Lower leg skin (tissue), 4 donors: ENCODE measurements around the gene SATB1. TPM values are rescaled to one million over a fixed set of nuclear protein-coding genes. Genes with fewer than 3 reads are reported as not detected.

Experiments
- DNase-seq, 2 donors: peaks; one replicate each; pipeline ENCODE4 v3.0.0-alpha.2; 2019; ENCODE audit warnings: low spot score in 2 of 2
- H3K4me3 ChIP-seq: fragments of 200-600 bp; sonication (generic); 2 replicates; pipeline ENCODE4 v1.5.1; 2017; ENCODE audit warnings: mild to moderate bottlenecking, low read depth; ENCODE audit not compliant: poor library complexity, severe bottlenecking
- CTCF ChIP-seq, 3 donors: fragments of 450-650 bp; IDR thresholded peaks; one replicate each; pipeline ENCODE4 v1.5.1; 2016; ENCODE audit warnings: antibody characterized with exemption in 3 of 3, mild to moderate bottlenecking in 3 of 3, moderate library complexity in 2 of 3
- POLR2A ChIP-seq, 2 donors: fragments of 450-650 bp; IDR thresholded peaks; one replicate each; pipeline ENCODE4 v1.6.1; 2016 to 2017; ENCODE audit warnings: antibody characterized with exemption in 2 of 2, mild to moderate bottlenecking in 1 of 2, moderate library complexity in 1 of 2
- WGBS, 2 donors: methylation state at CpG; one replicate each; pipeline ENCODE4 v1.1.5; 2018; 5-methylcytosine and 5-hydroxymethylcytosine counted together
- intact Hi-C: fragments of 100-400 bp; cut with DNase I; formaldehyde crosslinking; loops from one replicate; pipeline ENCODE4 v1.15.0; 2023; ENCODE audit warnings: low total_unique reads
- total RNA-seq, 4 donors: library from RNA; depleted of rRNA; stranded (reverse); fragments of >200 nt; gene quantifications; one replicate each; pipeline ENCODE4 v1.1.0, GENCODE V29; 2016

Gene SATB1
- total RNA-seq, 4 donors from 2014 or later, result 16.9 to 33.8 (median 25.7) TPM

- intact Hi-C loops, result no loop called here
- no peak overlapping the region for H3K4me3 ChIP-seq
- no peak for DNase-seq
- no peak for TF ChIP-seq POLR2A (IDR thresholded peaks at IDR 0.05)
- no peak for TF ChIP-seq CTCF (IDR thresholded peaks at IDR 0.05)
- 91 to 98% methylated on average over 2 of the region's 2 CpGs for WGBS, 2 donors
Measured at GRCh38 chr3:18436213-18436612, 11.1 kb upstream of the SATB1 start.

GRCh38 chr3:18434711-18435110, 9.6 kb upstream of the SATB1 start:
- intact Hi-C loops, result no loop called here
- TF ChIP-seq CTCF (IDR thresholded peaks at IDR 0.05) (no peak), POLR2A (IDR thresholded peaks at IDR 0.05) (no peak)
- H3K4me3 ChIP-seq, result no peak overlapping the region
- 81 to 83% methylated on average over 6 of the region's 6 CpGs for WGBS, 2 donors
- DNase-seq, result no peak

- WGBS, 2 donors, result 88 to 90% methylated on average over 1 of the region's 1 CpG
- TF ChIP-seq POLR2A (IDR thresholded peaks at IDR 0.05) (no peak), CTCF (IDR thresholded peaks at IDR 0.05) (no peak)
- no peak overlapping the region for H3K4me3 ChIP-seq
- DNase-seq, result no peak
- intact Hi-C loops, result no loop called here
Measured at GRCh38 chr3:18432752-18433151, 7.6 kb upstream of the SATB1 start.

- 82 to 84% methylated on average over 3 of the region's 3 CpGs for WGBS, 2 donors
- no peak for TF ChIP-seq CTCF (IDR thresholded peaks at IDR 0.05)
- TF ChIP-seq POLR2A (IDR thresholded peaks at IDR 0.05), result no peak
- intact Hi-C loops, result no loop called here
- no peak for DNase-seq
- H3K4me3 ChIP-seq, result no peak overlapping the region
Measured at GRCh38 chr3:18431266-18431665, 6.1 kb upstream of the SATB1 start.

GRCh38 chr3:18428991-18429745, 4.0 kb upstream of the SATB1 start:
- intact Hi-C loops, result no loop called here
- no peak for DNase-seq
- TF ChIP-seq POLR2A (IDR thresholded peaks at IDR 0.05), result no peak
- no peak for TF ChIP-seq CTCF (IDR thresholded peaks at IDR 0.05)
- H3K4me3 ChIP-seq, result no peak overlapping the region
- 68 to 73% methylated on average over 6 of the region's 6 CpGs for WGBS, 2 donors

- WGBS, 2 donors, result 58 to 85% methylated on average over 1 of the region's 1 CpG
- intact Hi-C loops, result no loop called here
- no peak for DNase-seq
- TF ChIP-seq CTCF (IDR thresholded peaks at IDR 0.05), result no peak
- no peak for TF ChIP-seq POLR2A (IDR thresholded peaks at IDR 0.05)
- H3K4me3 ChIP-seq, result no peak overlapping the region
Measured at GRCh38 chr3:18428036-18428435, 2.9 kb upstream of the SATB1 start.
